ENCODE measurements around the gene DGKB.

The DGKB gene

GRCh38 chr7:14438366-14438765 lies 464.2 kb downstream of the DGKB start:
- no peak for DNase-seq

GRCh38 chr7:14436878-14437277 lies 465.7 kb downstream of the DGKB start:
- no peak for DNase-seq

- DNase-seq: no peak
These were observed 469.6 kb downstream of the DGKB start for GRCh38 chr7:14432924-14433323.

GRCh38 chr7:14430926-14431325 lies 471.6 kb downstream of the DGKB start:
- DNase-seq: no peak

- no peak for DNase-seq
These were observed 477.0 kb downstream of the DGKB start for GRCh38 chr7:14425559-14425958.

- no peak for DNase-seq
These were observed 477.9 kb downstream of the DGKB start for GRCh38 chr7:14424675-14425074.

GRCh38 chr7:14420768-14421167 lies 481.8 kb downstream of the DGKB start:
- DNase-seq: no peak

GRCh38 chr7:14419531-14419930 lies 483.0 kb downstream of the DGKB start:
- no peak for DNase-seq

- DNase-seq: no peak
These were observed 483.9 kb downstream of the DGKB start for GRCh38 chr7:14418633-14419032.

GRCh38 chr7:14414274-14414986 lies 488.1 kb downstream of the DGKB start:
- DNase-seq: no peak

GRCh38 chr7:14407246-14408015 lies 495.1 kb downstream of the DGKB start:
- DNase-seq: no peak

GRCh38 chr7:14403587-14403986 lies 499.0 kb downstream of the DGKB start:
- no peak for DNase-seq

- DNase-seq: no peak
These were observed 502.3 kb downstream of the DGKB start for GRCh38 chr7:14400271-14400670.

- DNase-seq: no peak
These were observed 504.0 kb downstream of the DGKB start for GRCh38 chr7:14398526-14398925.

- DNase-seq: no peak
These were observed 506.7 kb downstream of the DGKB start for GRCh38 chr7:14395860-14396259.

GRCh38 chr7:14394786-14395185 lies 507.8 kb downstream of the DGKB start:
- DNase-seq: no peak

- no peak for DNase-seq
These were observed 513.0 kb downstream of the DGKB start for GRCh38 chr7:14389595-14389994.

GRCh38 chr7:14389181-14389591 lies 513.4 kb downstream of the DGKB start:
- no peak for DNase-seq

- DNase-seq: no peak
These were observed 517.5 kb downstream of the DGKB start for GRCh38 chr7:14385074-14385473.

GRCh38 chr7:14381936-14382335 lies 520.6 kb downstream of the DGKB start:
- DNase-seq: no peak

GRCh38 chr7:14381306-14381705 lies 521.2 kb downstream of the DGKB start:
- DNase-seq: no peak

GRCh38 chr7:14380881-14381280 lies 521.7 kb downstream of the DGKB start:
- DNase-seq: no peak

- no peak for DNase-seq
These were observed 524.8 kb downstream of the DGKB start for GRCh38 chr7:14377646-14378266.

GRCh38 chr7:14376711-14377110 lies 525.8 kb downstream of the DGKB start:
- DNase-seq: no peak

All from GOT3 (cell line).